Ishikawa (cell line): ENCODE data around the gene NUDT16.

Experiments used
- CEBPB ChIP-seq: IDR thresholded peaks from 2 replicates; pipeline ENCODE4 v1.6.1; 2012
- YY1 ChIP-seq: IDR thresholded peaks from 2 replicates; pipeline ENCODE4 v1.6.1; 2012; ENCODE audit warnings: low read depth
- TF ChIP-seq, protein P1 (sequence below): IDR thresholded peaks from 2 replicates; pipeline ENCODE4 v1.6.1; 2012; ENCODE audit warnings: low read depth, mild to moderate bottlenecking

DNA sequence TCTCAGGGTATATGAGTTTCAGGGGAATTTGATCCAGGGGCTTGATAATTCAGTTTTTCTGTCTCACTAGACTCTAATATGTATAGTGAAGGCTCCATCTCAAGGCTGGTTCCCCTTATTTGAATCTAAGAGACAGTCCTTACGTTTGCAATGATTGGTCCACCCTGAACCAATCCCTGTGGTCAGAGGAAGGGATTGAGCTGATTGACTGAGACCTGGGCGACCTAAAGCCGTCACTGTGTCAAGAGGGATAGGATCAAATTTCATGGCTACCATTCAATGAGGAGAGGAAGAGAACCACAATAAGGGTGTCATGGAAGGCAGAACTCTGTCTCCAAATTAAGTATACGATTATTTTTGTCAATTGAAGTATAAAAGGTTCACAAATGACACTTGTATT, 16.3 kb downstream of the NUDT16 start:
- TF ChIP-seq, protein P1, sequence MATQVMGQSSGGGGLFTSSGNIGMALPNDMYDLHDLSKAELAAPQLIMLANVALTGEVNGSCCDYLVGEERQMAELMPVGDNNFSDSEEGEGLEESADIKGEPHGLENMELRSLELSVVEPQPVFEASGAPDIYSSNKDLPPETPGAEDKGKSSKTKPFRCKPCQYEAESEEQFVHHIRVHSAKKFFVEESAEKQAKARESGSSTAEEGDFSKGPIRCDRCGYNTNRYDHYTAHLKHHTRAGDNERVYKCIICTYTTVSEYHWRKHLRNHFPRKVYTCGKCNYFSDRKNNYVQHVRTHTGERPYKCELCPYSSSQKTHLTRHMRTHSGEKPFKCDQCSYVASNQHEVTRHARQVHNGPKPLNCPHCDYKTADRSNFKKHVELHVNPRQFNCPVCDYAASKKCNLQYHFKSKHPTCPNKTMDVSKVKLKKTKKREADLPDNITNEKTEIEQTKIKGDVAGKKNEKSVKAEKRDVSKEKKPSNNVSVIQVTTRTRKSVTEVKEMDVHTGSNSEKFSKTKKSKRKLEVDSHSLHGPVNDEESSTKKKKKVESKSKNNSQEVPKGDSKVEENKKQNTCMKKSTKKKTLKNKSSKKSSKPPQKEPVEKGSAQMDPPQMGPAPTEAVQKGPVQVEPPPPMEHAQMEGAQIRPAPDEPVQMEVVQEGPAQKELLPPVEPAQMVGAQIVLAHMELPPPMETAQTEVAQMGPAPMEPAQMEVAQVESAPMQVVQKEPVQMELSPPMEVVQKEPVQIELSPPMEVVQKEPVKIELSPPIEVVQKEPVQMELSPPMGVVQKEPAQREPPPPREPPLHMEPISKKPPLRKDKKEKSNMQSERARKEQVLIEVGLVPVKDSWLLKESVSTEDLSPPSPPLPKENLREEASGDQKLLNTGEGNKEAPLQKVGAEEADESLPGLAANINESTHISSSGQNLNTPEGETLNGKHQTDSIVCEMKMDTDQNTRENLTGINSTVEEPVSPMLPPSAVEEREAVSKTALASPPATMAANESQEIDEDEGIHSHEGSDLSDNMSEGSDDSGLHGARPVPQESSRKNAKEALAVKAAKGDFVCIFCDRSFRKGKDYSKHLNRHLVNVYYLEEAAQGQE = no peak
- TF ChIP-seq YY1 = no peak
- TF ChIP-seq CEBPB = no peak
